ENCODE results near the gene PCDHB8.
"Not testable (repeated sequence)": the region's sequence is repeated elsewhere in the genome, so short reads cannot be mapped to it uniquely, and the experiment has no call there.

Gene PCDHB8

GRCh38 chr5:141199359-141200235, 22.0 kb downstream of the PCDHB8 start, which contains the start of gene PCDHB11:
Gene PCDHB11 (plus strand): TSS chr5:141199627. CDS start chr5:141199775, 148 bp downstream.
- no peak for DNase-seq (ENCODE audit: extremely low spot score)
- ChIA-PET POLR2A (no interaction called here), CTCF (interaction anchor here (1.2 kb wide), 2 partner anchors 23 to 46 kb away, joined by 3 read pairs; no protein-coding TSS in a partner anchor)
- TF ChIP-seq, protein P1, sequence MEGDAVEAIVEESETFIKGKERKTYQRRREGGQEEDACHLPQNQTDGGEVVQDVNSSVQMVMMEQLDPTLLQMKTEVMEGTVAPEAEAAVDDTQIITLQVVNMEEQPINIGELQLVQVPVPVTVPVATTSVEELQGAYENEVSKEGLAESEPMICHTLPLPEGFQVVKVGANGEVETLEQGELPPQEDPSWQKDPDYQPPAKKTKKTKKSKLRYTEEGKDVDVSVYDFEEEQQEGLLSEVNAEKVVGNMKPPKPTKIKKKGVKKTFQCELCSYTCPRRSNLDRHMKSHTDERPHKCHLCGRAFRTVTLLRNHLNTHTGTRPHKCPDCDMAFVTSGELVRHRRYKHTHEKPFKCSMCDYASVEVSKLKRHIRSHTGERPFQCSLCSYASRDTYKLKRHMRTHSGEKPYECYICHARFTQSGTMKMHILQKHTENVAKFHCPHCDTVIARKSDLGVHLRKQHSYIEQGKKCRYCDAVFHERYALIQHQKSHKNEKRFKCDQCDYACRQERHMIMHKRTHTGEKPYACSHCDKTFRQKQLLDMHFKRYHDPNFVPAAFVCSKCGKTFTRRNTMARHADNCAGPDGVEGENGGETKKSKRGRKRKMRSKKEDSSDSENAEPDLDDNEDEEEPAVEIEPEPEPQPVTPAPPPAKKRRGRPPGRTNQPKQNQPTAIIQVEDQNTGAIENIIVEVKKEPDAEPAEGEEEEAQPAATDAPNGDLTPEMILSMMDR (IDR thresholded peaks at IDR 0.05; ENCODE audit: control extremely low read depth, extremely low read depth, low read depth, missing control alignments), result no peak

DNA sequence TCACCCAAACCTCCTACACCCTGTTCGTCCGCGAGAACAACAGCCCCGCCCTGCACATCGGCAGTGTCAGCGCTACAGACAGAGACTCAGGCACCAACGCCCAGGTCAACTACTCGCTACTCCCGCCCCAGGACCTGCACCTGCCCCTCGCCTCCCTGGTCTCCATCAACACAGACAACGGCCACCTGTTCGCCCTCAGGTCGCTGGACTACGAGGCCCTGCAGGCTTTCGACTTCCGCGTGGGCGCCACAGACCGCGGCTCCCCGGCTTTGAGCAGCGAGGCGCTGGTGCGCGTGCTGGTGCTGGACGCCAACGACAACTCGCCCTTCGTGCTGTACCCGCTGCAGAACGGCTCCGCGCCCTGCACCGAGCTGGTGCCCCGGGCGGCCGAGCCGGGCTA, 23.5 kb downstream of the PCDHB8 start:
- DNase-seq (ENCODE audit: extremely low spot score); POLR2A ChIA-PET; CTCF ChIA-PET: not testable (repeated sequence)

- DNase-seq (ENCODE audit: extremely low spot score); CTCF ChIA-PET; POLR2A ChIA-PET: not testable (repeated sequence)
Measured at GRCh38 chr5:141201646-141202045, 24.1 kb downstream of the PCDHB8 start.

GRCh38 chr5:141208478-141208877, 30.9 kb downstream of the PCDHB8 start, which contains the start of gene PCDHB12:
Gene PCDHB12 (plus strand): TSS chr5:141208719. CDS start chr5:141208908, 189 bp downstream.
- TF ChIP-seq, protein P1 (IDR thresholded peaks at IDR 0.05; ENCODE audit: control extremely low read depth, extremely low read depth, low read depth, missing control alignments), result no peak
- DNase-seq (ENCODE audit: extremely low spot score), result no peak
- ChIA-PET CTCF (interaction anchor here (1.1 kb wide), 1 partner anchor 9 kb away, joined by 5 read pairs; no protein-coding TSS in a partner anchor), POLR2A (no interaction called here)

DNA sequence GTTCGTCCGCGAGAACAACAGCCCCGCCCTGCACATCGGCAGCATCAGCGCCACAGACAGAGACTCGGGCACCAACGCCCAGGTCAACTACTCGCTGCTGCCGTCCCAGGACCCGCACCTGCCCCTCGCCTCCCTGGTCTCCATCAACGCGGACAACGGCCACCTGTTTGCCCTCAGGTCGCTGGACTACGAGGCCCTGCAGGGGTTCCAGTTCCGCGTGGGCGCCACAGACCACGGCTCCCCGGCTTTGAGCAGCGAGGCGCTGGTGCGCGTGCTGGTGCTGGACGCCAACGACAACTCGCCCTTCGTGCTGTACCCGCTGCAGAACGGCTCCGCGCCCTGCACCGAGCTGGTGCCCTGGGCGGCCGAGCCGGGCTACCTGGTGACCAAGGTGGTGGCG, 32.7 kb downstream of the PCDHB8 start:
- DNase-seq (ENCODE audit: extremely low spot score); CTCF ChIA-PET; POLR2A ChIA-PET: not testable (repeated sequence)

DNA sequence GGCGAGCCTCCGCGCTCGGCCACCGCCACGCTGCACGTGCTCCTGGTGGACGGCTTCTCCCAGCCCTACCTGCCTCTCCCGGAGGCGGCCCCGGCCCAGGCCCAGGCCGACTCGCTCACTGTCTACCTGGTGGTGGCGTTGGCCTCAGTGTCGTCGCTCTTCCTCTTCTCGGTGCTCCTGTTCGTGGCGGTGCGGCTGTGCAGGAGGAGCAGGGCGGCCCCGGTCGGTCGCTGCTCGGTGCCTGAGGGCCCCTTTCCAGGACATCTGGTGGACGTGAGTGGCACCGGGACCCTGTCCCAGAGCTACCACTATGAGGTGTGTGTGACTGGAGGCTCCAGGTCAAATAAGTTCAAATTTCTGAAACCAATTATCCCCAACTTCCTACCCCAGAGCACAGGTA, 33.3 kb downstream of the PCDHB8 start:
- POLR2A ChIA-PET; CTCF ChIA-PET; DNase-seq (ENCODE audit: extremely low spot score): not testable (repeated sequence)

GRCh38 chr5:141213656-141214339, 36.2 kb downstream of the PCDHB8 start, which contains the start of gene PCDHB13:
Gene PCDHB13 (plus strand): TSS chr5:141213919. CDS start chr5:141214124, 205 bp downstream.
- CTCF ChIA-PET; POLR2A ChIA-PET; DNase-seq (ENCODE audit: extremely low spot score): not testable (repeated sequence)

- DNase-seq (ENCODE audit: extremely low spot score); POLR2A ChIA-PET; CTCF ChIA-PET: not testable (repeated sequence)
Measured at GRCh38 chr5:141214583-141214982, 37.0 kb downstream of the PCDHB8 start.

DNA sequence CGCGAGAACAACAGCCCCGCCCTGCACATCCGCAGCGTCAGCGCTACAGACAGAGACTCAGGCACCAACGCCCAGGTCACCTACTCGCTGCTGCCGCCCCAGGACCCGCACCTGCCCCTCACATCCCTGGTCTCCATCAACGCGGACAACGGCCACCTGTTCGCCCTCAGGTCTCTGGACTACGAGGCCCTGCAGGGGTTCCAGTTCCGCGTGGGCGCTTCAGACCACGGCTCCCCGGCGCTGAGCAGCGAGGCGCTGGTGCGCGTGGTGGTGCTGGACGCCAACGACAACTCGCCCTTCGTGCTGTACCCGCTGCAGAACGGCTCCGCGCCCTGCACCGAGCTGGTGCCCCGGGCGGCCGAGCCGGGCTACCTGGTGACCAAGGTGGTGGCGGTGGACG, 37.9 kb downstream of the PCDHB8 start:
- CTCF ChIA-PET; POLR2A ChIA-PET; DNase-seq (ENCODE audit: extremely low spot score): not testable (repeated sequence)

- POLR2A ChIA-PET; DNase-seq (ENCODE audit: extremely low spot score); CTCF ChIA-PET: not testable (repeated sequence)
Measured at GRCh38 chr5:141216035-141216434, 38.4 kb downstream of the PCDHB8 start.
